Measurements from ENCODE around the gene MYH11. TPM values are rescaled to one million over a fixed set of nuclear protein-coding genes. Genes with fewer than 3 reads are reported as not detected.

Gene MYH11
- total RNA-seq, 6 donors from 2014 or later: 33.6 to 224 (median 87.4) TPM

DNA sequence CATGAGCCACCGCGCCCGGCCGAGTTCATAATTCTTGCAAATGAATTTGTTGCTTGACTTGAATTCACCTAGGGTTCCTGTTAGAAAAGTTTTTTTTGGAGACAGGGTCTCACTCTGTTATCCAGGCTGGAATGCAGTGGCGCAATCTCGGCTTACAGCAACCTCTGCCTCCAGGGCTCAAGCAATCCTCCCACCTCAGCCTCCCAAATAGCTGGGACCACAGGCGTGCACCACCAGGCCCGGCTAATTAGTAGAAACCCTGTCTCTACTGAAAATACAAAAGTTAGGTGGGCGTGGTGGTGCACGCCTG is 99.8 kb downstream of the MYH11 start:
- DNase-seq (no peak), ATAC-seq (ENCODE audit: low FRiP score in 2 of 2) (no peak)

GRCh38 chr16:15754821-15755534 is 101.8 kb downstream of the MYH11 start:
- no peak overlapping the region for H3K27ac ChIP-seq
- H3K9me3 ChIP-seq: no peaks in the 10 kb centered on the region
- 92 to 94% methylated on average over 8 of the region's 8 CpGs for WGBS, 2 donors
- H3K27me3 ChIP-seq: no peaks in the 10 kb centered on the region
- H3K36me3 ChIP-seq: peaks cover 0 to 5% (median 0%) of the 10 kb centered on the region in 4 donors
- TF ChIP-seq CTCF (IDR thresholded peaks at IDR 0.05): no peak
- no peak for TF ChIP-seq EP300 (IDR thresholded peaks at IDR 0.05)
- no peak for TF ChIP-seq POLR2AphosphoS5 (IDR thresholded peaks at IDR 0.05)
- TF ChIP-seq POLR2A (IDR thresholded peaks at IDR 0.05): no peak
- no peaks in the 10 kb centered on the region for H3K4me1 ChIP-seq
- ATAC-seq (ENCODE audit: low FRiP score in 2 of 2): no peak
- H3K4me3 ChIP-seq: no peak overlapping the region
- DNase-seq: no peak

More for the DNA sequence above, 99.8 kb downstream of the MYH11 start:
- no peaks in the 10 kb centered on the region for H3K27me3 ChIP-seq
- no peaks in the 10 kb centered on the region for H3K9me3 ChIP-seq
- no peaks in the 10 kb centered on the region for H3K4me1 ChIP-seq
- H3K4me3 ChIP-seq: no peak overlapping the region
- 85 to 97% methylated on average over 9 to 10 of the region's 10 CpGs for WGBS, 2 donors
- no peak overlapping the region for H3K27ac ChIP-seq
- no peak for TF ChIP-seq POLR2AphosphoS5 (IDR thresholded peaks at IDR 0.05)
- TF ChIP-seq CTCF (IDR thresholded peaks at IDR 0.05): no peak
- TF ChIP-seq EP300 (IDR thresholded peaks at IDR 0.05): no peak
- no peak for TF ChIP-seq POLR2A (IDR thresholded peaks at IDR 0.05)
- H3K36me3 ChIP-seq: peaks cover 0 to 11% (median 0%) of the 10 kb centered on the region in 4 donors

DNA sequence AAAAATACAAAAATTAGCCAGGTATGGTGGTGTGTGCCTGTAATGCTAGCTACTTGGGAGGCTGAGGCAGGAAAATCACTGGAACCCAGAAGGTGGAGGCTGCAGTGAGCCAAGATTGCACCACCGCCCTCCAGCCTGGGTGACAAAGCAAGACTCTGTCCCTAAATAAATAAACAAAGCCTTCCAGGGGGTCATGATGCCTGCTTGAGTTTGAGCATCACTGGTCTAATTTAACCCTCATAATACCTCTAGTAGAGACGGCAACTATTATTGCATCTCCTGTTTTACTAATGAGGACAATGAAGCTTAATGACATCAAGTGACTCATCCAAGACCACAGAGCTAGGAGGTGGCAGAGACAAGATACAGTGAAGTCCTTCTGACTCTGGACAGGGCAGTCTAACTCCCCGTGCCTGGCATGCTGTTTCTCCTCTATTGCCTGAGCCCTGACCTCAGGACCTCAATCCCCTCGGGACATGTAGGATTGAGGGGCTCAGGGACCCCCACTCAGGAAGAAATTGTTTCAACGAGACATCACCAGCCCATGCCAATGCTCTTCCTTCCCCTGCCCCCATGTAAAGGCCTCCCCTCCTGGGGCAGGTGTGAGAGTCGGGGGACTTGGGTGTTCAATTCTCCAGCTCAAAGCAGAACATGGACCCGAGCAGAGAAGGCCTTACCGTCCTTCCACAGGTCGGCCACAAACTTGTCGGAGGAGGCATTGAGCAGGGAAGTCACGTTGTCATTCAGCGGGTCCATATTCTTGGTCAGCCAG is 103.9 kb downstream of the MYH11 start:
- DNase-seq: no peak
- H3K4me1 ChIP-seq: no peaks in the 10 kb centered on the region
- no peak for ATAC-seq (ENCODE audit: low FRiP score in 2 of 2)
- TF ChIP-seq EP300 (IDR thresholded peaks at IDR 0.05) (no peak), POLR2A (IDR thresholded peaks at IDR 0.05) (no peak), CTCF (IDR thresholded peaks at IDR 0.05) (no peak), POLR2AphosphoS5 (IDR thresholded peaks at IDR 0.05) (no peak)
- no peak overlapping the region for H3K27ac ChIP-seq
- no peaks in the 10 kb centered on the region for H3K9me3 ChIP-seq
- no peak overlapping the region for H3K4me3 ChIP-seq
- WGBS, 2 donors: 81 to 87% methylated on average over 9 to 12 of the region's 12 CpGs
- H3K27me3 ChIP-seq: no peaks in the 10 kb centered on the region
- H3K36me3 ChIP-seq: peaks cover 0 to 5% (median 1%) of the 10 kb centered on the region in 4 donors

DNA sequence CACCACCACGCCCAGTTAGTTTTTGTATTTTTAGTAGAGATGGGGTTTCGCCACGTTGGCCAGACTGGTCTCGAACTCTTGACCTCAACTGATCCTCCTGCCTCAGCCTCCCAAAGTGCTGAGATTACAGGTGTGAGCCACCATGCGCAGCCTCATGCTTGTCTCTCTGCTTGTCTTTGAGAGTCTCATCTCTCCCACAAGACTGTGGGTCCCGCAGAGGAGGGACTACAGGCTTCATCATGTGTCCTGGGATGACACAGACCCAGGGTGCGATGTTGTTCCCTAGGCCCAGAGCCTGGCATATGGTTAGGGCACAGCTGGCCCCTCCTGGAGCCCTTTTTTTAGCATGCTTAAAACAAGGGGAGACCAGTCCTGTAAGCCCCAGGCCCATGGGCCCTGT is 104.9 kb downstream of the MYH11 start:
- DNase-seq (no peak), ATAC-seq (ENCODE audit: low FRiP score in 2 of 2) (no peak)
- Histone ChIP-seq H3K36me3 (peaks cover 0 to 8% (median 1%) of the 10 kb centered on the region in 4 donors), H3K9me3 (no peaks in the 10 kb centered on the region), H3K27me3 (no peaks in the 10 kb centered on the region), H3K4me3 (no peak overlapping the region), H3K4me1 (no peaks in the 10 kb centered on the region), H3K27ac (no peak overlapping the region)
- 90 to 93% methylated on average over 4 to 5 of the region's 7 CpGs for WGBS, 2 donors
- TF ChIP-seq POLR2A (IDR thresholded peaks at IDR 0.05): no peak
- TF ChIP-seq CTCF (IDR thresholded peaks at IDR 0.05): no peak
- TF ChIP-seq POLR2AphosphoS5 (IDR thresholded peaks at IDR 0.05): no peak
- TF ChIP-seq EP300 (IDR thresholded peaks at IDR 0.05): no peak
